Neural progenitor cell (in vitro differentiated cells): ENCODE data around the gene TNXB. TPM values are rescaled to one million over a fixed set of nuclear protein-coding genes. Genes with fewer than 3 reads are reported as not detected.

Experiments
- DNase-seq: peaks from one replicate; pipeline ENCODE4 v3.0.0-alpha.2; 2016; ENCODE audit warnings: low spot score
- H2AFZ ChIP-seq: fragments of 200-600 bp; sonication (generic); replicated peaks from 2 replicates; pipeline ENCODE4 v1.6.1; 2016; ENCODE audit warnings: antibody characterized with exemption
- H3F3A ChIP-seq: fragments of 200-600 bp; sonication (generic); 2 replicates; pipeline ENCODE4 v1.6.1; 2016; ENCODE audit warnings: antibody characterized with exemption, low read depth
- H3K27ac ChIP-seq: fragments of 200-600 bp; sonication (generic); 2 replicates; pipeline ENCODE4 v1.5.1; 2016; ENCODE audit warnings: mild to moderate bottlenecking
- H3K27me3 ChIP-seq: fragments of 200-600 bp; sonication (generic); 2 replicates; pipeline ENCODE4 v1.6.1; 2016; ENCODE audit warnings: mild to moderate bottlenecking, moderate library complexity
- H3K36me3 ChIP-seq: fragments of 200-600 bp; sonication (generic); 2 replicates; pipeline ENCODE4 v1.5.1; 2016
- H3K4me1 ChIP-seq: fragments of 200-600 bp; sonication (generic); 2 replicates; pipeline ENCODE4 v1.6.1; 2016; ENCODE audit warnings: mixed run types
- H3K4me2 ChIP-seq: fragments of 200-600 bp; sonication (generic); 2 replicates; pipeline ENCODE4 v1.6.1; 2016
- H3K4me3 ChIP-seq: fragments of 200-600 bp; sonication (generic); 2 replicates; pipeline ENCODE4 v1.5.1; 2016
- H3K79me2 ChIP-seq: fragments of 200-600 bp; sonication (generic); 2 replicates; pipeline ENCODE4 v1.6.1; 2016; ENCODE audit warnings: low read depth
- H3K9ac ChIP-seq: fragments of 200-600 bp; sonication (generic); 2 replicates; pipeline ENCODE4 v1.6.1; 2016
- H3K9me3 ChIP-seq: fragments of 200-600 bp; sonication (generic); 2 replicates; pipeline ENCODE4 v1.5.1; 2016; ENCODE audit warnings: low read depth
- H4K20me1 ChIP-seq: fragments of 200-600 bp; sonication (generic); 2 replicates; pipeline ENCODE4 v1.6.1; 2016; ENCODE audit warnings: low read depth
- H3K27ac Mint-ChIP-seq: 3 replicates; pipeline ENCODE4 v1.8.0; 2021; ENCODE audit warnings: mixed read lengths
- H3K27me3 Mint-ChIP-seq: 2 replicates; pipeline ENCODE4 v1.8.0; 2022; ENCODE audit warnings: low read depth, mild to moderate bottlenecking, inconsistent platforms, moderate library complexity, mixed read lengths; ENCODE audit not compliant: insufficient read depth
- H3K36me3 Mint-ChIP-seq: 3 replicates; pipeline ENCODE4 v1.8.0; 2021; ENCODE audit warnings: mixed read lengths
- H3K4me1 Mint-ChIP-seq: 3 replicates; pipeline ENCODE4 v1.8.0; 2021; ENCODE audit warnings: mixed read lengths
- H3K4me3 Mint-ChIP-seq: 3 replicates; pipeline ENCODE4 v1.8.0; 2021; ENCODE audit warnings: mild to moderate bottlenecking, moderate library complexity, mixed read lengths
- H3K9me3 Mint-ChIP-seq: 3 replicates; pipeline ENCODE4 v1.8.0; 2020; ENCODE audit warnings: mixed read lengths
- EZH2 ChIP-seq: fragments of 200-600 bp; sonication (generic); IDR thresholded peaks from 2 replicates; pipeline ENCODE4 v1.6.1; 2017; ENCODE audit warnings: antibody characterized with exemption, mild to moderate bottlenecking, moderate library complexity
- EZH2phosphoT487 ChIP-seq: fragments of 200-600 bp; sonication (generic); IDR thresholded peaks from 2 replicates; pipeline ENCODE4 v1.6.1; 2017; ENCODE audit warnings: antibody characterized with exemption
- total RNA-seq: library from RNA; depleted of rRNA; stranded (reverse); fragments of >200 nt; gene quantifications from 2 replicates; pipeline ENCODE4 v1.2.3, GENCODE V29; 2015; ENCODE audit warnings: low replicate concordance
- TF ChIP-seq, protein P1 (sequence below): fragments of 200-600 bp; sonication (generic); IDR thresholded peaks from 2 replicates; pipeline ENCODE4 v1.5.1; 2017; ENCODE audit warnings: antibody characterized with exemption, mild to moderate bottlenecking

The TNXB gene
- total RNA-seq, 1 donor from 2014 or later, result 0.71 TPM

DNA sequence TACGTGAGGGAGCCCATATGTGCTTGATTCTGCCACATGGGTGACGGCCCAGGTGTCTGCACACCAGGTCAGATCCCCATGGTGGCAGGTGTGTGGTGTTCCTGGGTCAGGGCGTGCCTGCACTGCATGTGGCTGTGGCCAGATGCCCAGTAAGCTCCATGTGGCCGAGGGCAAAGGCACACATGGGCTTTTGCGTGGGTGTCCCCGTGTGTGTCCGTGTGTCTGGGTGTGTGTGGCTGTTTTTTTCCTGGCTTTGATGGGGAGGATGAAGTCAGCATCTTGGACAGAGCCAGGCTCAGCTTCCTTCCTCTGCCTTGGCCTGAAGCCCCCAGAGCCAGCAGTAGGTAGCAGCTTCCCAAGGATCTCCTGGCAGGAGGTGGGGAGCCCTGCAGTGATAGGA, 1.5 kb upstream of the TNXB start:
- Histone ChIP-seq H3K4me1 (peaks cover 15% of the 10 kb centered on the region), H2AFZ (no peak overlapping the region), H3K4me2 (no peak overlapping the region), H3K9me3 (no peaks in the 10 kb centered on the region), H3K27me3 (peaks cover 11% of the 10 kb centered on the region), H3F3A (no peaks in the 10 kb centered on the region), H3K27ac (no peak overlapping the region), H4K20me1 (no peaks in the 10 kb centered on the region), H3K79me2 (no peaks in the 10 kb centered on the region), H3K36me3 (no peaks in the 10 kb centered on the region), H3K9ac (no peak overlapping the region), H3K4me3 (no peak overlapping the region)
- H3K4me1 Mint-ChIP-seq, result peaks cover 24% of the 10 kb centered on the region
- no peak for DNase-seq
- TF ChIP-seq EZH2, result no peak
- H3K4me3 Mint-ChIP-seq, result no peak overlapping the region
- H3K27me3 Mint-ChIP-seq, result peaks cover 4% of the 10 kb centered on the region
- no peak overlapping the region for H3K27ac Mint-ChIP-seq
- H3K36me3 Mint-ChIP-seq, result peaks cover 6% of the 10 kb centered on the region
- no peaks in the 10 kb centered on the region for H3K9me3 Mint-ChIP-seq

DNA sequence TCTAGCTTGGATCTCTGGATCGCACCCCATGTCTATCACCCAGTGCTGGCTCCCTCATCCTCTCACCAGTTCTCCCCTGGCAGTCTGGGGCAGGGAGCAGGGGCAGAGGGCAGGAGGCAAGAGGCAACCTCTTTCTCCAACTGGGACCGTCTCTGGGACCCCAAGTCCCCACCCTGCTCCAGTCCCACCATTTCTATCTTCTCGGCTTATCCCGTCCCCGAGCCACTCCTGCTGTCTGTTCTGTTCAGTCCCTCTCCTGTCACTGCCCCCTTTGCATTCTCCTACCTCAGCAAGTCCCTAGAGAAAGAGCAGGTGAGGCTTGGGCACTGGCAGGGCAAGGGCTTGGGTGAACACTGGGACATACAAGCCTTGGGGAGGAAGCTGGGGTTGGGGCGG, 625 bp upstream of the TNXB start:
- DNase-seq, result no peak
- Mint-ChIP-seq H3K36me3 (peaks cover 5% of the 10 kb centered on the region), H3K4me1 (peaks cover 23% of the 10 kb centered on the region), H3K4me3 (no peak overlapping the region), H3K27me3 (peaks cover 4% of the 10 kb centered on the region), H3K9me3 (no peaks in the 10 kb centered on the region), H3K27ac (no peak overlapping the region)
- Histone ChIP-seq H2AFZ (no peak overlapping the region), H4K20me1 (no peaks in the 10 kb centered on the region), H3F3A (no peaks in the 10 kb centered on the region), H3K4me1 (peaks cover 15% of the 10 kb centered on the region), H3K4me3 (no peak overlapping the region), H3K9ac (no peak overlapping the region), H3K27me3 (peaks cover 11% of the 10 kb centered on the region), H3K9me3 (no peaks in the 10 kb centered on the region), H3K36me3 (no peaks in the 10 kb centered on the region), H3K79me2 (no peaks in the 10 kb centered on the region), H3K27ac (no peak overlapping the region), H3K4me2 (no peak overlapping the region)
- TF ChIP-seq, protein P1, sequence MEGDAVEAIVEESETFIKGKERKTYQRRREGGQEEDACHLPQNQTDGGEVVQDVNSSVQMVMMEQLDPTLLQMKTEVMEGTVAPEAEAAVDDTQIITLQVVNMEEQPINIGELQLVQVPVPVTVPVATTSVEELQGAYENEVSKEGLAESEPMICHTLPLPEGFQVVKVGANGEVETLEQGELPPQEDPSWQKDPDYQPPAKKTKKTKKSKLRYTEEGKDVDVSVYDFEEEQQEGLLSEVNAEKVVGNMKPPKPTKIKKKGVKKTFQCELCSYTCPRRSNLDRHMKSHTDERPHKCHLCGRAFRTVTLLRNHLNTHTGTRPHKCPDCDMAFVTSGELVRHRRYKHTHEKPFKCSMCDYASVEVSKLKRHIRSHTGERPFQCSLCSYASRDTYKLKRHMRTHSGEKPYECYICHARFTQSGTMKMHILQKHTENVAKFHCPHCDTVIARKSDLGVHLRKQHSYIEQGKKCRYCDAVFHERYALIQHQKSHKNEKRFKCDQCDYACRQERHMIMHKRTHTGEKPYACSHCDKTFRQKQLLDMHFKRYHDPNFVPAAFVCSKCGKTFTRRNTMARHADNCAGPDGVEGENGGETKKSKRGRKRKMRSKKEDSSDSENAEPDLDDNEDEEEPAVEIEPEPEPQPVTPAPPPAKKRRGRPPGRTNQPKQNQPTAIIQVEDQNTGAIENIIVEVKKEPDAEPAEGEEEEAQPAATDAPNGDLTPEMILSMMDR, result no peak
- TF ChIP-seq EZH2, result no peak

DNA sequence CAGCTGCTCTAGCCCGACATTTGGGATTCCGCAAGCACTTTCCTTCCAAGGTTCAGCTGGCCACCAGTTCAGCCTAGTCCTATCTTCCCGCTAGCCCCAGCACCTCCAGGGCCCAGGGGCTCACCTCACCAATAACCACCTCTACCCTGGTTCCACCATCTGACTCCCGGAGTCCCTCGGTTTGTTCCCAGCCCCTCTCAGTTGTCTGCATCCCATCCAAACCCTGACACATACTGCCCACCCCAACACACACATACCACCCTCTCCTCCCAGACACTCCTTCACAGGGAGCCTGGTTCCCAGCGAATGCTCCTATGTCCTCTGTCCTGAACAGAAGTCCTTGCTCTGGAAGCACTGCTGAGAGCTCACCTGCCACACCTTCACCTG, 418 bp downstream of the TNXB start:
- peak overlapping the region; percentile 29 for H3K27ac Mint-ChIP-seq

DNA sequence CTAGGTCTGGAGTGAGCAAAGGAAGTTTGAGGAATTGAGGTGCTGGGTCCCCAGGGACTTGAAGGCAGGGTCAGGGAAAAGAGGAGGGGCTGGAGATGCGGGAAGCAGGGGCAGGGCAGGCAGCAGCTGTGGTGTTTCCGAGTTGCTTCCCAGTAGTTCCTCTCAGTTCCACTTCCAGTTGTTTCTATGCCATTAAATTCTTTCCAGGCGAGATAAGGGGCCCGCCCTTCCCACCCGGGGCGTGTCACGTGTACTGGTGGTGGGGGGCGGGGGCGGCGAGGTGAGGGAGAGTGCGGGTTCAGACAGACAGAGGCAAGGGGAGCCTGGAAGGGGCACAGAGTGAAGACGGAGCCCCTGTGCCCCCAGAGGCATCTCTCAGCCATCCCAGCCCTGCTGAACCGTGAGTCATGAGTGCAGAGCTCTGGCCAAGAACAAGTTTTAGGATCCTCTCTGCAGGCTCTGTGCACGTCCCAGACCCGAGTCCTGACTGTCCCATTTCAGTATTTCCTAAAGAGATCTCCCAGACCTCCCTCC, 977 bp downstream of the TNXB start:
- TF ChIP-seq EZH2 (no peak), EZH2phosphoT487 (no peak)
- TF ChIP-seq, protein P1, result no peak
- H3K4me3 Mint-ChIP-seq, result peak overlapping the region; percentile 11
- H3K4me2 ChIP-seq, result peak overlapping the region; percentile 34

More for the DNA sequence above, 418 bp downstream of the TNXB start:
- Histone ChIP-seq H3K9me3 (no peaks in the 10 kb centered on the region), H3K4me3 (no peak overlapping the region), H3K4me1 (peaks cover 15% of the 10 kb centered on the region), H3K4me2 (peak overlapping the region; percentile 34), H3K9ac (no peak overlapping the region), H3K36me3 (no peaks in the 10 kb centered on the region), H3K27me3 (peaks cover 21% of the 10 kb centered on the region), H2AFZ (no peak overlapping the region), H3K27ac (no peak overlapping the region), H3F3A (no peaks in the 10 kb centered on the region), H4K20me1 (no peaks in the 10 kb centered on the region), H3K79me2 (no peaks in the 10 kb centered on the region)
- TF ChIP-seq EZH2phosphoT487, result no peak
- TF ChIP-seq, protein P1, result no peak
- no peak for TF ChIP-seq EZH2
- Mint-ChIP-seq H3K4me1 (peaks cover 22% of the 10 kb centered on the region), H3K36me3 (peaks cover 3% of the 10 kb centered on the region), H3K9me3 (no peaks in the 10 kb centered on the region), H3K4me3 (peak overlapping the region; percentile 11), H3K27me3 (peaks cover 4% of the 10 kb centered on the region)
- DNase-seq, result no peak

More for the DNA sequence above, 977 bp downstream of the TNXB start:
- no peak overlapping the region for H3K27ac Mint-ChIP-seq
- H3F3A ChIP-seq, result no peaks in the 10 kb centered on the region
- peaks cover 18% of the 10 kb centered on the region for H3K4me1 Mint-ChIP-seq
- H4K20me1 ChIP-seq, result no peaks in the 10 kb centered on the region
- H3K9me3 Mint-ChIP-seq, result no peaks in the 10 kb centered on the region
- H3K27ac ChIP-seq, result no peak overlapping the region
- H2AFZ ChIP-seq, result no peak overlapping the region
- no peaks in the 10 kb centered on the region for H3K36me3 ChIP-seq
- peaks cover 21% of the 10 kb centered on the region for H3K27me3 ChIP-seq
- H3K9me3 ChIP-seq, result no peaks in the 10 kb centered on the region
- no peak overlapping the region for H3K4me3 ChIP-seq
- H3K79me2 ChIP-seq, result no peaks in the 10 kb centered on the region
- H3K4me1 ChIP-seq, result peaks cover 15% of the 10 kb centered on the region
- peaks cover 4% of the 10 kb centered on the region for H3K27me3 Mint-ChIP-seq
- peaks cover 3% of the 10 kb centered on the region for H3K36me3 Mint-ChIP-seq
- H3K9ac ChIP-seq, result no peak overlapping the region
- DNase-seq, result peak; percentile 21
